Effector memory CD4-positive, alpha-beta T cell (primary cell): Measurements from ENCODE around the gene KIAA1191.
"Not testable (repeated sequence)": the region's sequence is repeated elsewhere in the genome, so short reads cannot be mapped to it uniquely, and the experiment has no call there.

Experiments
- DNase-seq, 3 donors: peaks; one replicate each; pipeline ENCODE4 v3.0.0-alpha.2; 2020
- H3K27ac ChIP-seq: 2 replicates; pipeline ENCODE4 v1.7.0; 2013; ENCODE audit warnings: mild to moderate bottlenecking, low read length, moderate library complexity; ENCODE audit not compliant: insufficient read depth, poor library complexity, severe bottlenecking
- H3K27me3 ChIP-seq: replicated peaks from 2 replicates; pipeline ENCODE4 v1.7.0; 2013; ENCODE audit warnings: mild to moderate bottlenecking, low read length; ENCODE audit not compliant: insufficient read depth, control insufficient read depth, poor library complexity, severe bottlenecking
- H3K36me3 ChIP-seq: 2 replicates; pipeline ENCODE4 v1.7.0; 2013; ENCODE audit warnings: mild to moderate bottlenecking, low read length, moderate library complexity; ENCODE audit not compliant: control insufficient read depth, insufficient read depth
- H3K4me1 ChIP-seq: 2 replicates; pipeline ENCODE4 v1.7.0; 2013; ENCODE audit warnings: low read length, mild to moderate bottlenecking; ENCODE audit not compliant: control insufficient read depth, insufficient read depth, poor library complexity, severe bottlenecking
- H3K4me3 ChIP-seq: 2 replicates; pipeline ENCODE4 v1.7.0; 2013; ENCODE audit warnings: low read length, low read depth, mild to moderate bottlenecking; ENCODE audit not compliant: insufficient read depth, poor library complexity, severe bottlenecking
- H3K9me3 ChIP-seq: 2 replicates; pipeline ENCODE4 v1.7.0; 2013; ENCODE audit warnings: mild to moderate bottlenecking, low read length, moderate library complexity; ENCODE audit not compliant: control insufficient read depth

KIAA1191 gene

DNA sequence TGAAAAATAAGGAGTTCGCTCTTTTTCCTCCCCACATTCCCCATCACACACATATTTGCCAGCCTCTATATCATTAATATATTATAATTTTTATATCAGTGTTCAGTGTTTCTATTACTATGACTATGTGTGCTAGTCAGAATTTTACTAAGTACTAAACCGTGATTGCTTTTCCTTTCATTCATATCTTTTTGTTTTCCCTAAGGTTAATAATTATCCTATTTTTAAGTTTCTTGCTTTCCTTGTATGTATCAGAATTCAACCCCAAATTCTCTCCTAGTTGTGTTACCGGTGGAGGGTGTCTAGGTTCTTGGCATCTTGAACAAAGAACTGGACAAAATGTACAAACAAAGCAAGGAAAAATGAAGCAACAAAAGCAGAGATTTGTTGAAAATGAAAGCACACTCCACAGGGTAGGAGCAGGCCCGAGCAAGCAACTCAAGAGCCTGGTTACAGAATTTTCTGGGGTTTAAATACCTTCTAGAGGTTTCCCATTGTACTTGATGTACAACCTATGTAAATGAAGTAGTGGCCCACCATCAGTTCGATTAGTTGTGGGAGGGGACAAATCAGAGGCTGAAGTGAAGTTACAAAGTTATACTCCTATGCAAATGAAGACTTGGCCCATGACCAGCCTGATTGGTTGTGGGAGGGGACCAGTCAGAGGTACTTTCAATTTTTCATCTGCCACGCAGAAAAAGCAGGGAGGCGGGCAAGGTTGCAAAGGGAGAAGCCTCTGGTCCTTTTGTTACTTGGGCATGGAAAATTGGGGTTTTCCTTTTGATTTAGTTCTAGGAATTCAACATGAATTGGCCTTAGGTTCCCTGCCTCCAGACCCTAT lies 43.8 kb downstream of the KIAA1191 start:
- no peaks in the 10 kb centered on the region for H3K27me3 ChIP-seq
- no peaks in the 10 kb centered on the region for H3K9me3 ChIP-seq
- no peak for DNase-seq
- H3K36me3 ChIP-seq: peaks cover 20% of the 10 kb centered on the region
- no peak overlapping the region for H3K27ac ChIP-seq
- H3K4me3 ChIP-seq: no peak overlapping the region
- no peaks in the 10 kb centered on the region for H3K4me1 ChIP-seq

DNA sequence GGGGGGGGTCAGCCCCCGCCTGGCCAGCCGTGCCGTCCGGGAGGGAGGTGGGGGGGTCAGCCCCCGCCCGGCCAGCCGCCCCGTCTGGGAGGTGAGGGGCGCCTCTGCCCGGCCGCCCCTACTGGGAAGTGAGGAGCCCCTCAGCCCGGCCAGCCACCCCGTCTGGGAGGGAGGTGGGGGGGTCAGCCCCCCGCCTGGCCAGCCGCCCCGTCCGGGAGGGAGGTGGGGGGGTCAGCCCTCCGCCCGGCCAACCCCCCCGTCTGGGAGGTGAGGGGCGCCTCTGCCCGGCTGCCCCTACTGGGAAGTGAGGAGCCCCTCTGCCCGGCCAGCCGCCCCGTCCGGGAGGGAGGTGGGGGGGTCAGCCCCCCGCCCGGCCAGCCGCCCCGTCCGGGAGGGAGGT lies 56.2 kb downstream of the KIAA1191 start:
- not testable (repeated sequence) for H3K36me3 ChIP-seq, H3K4me1 ChIP-seq, H3K9me3 ChIP-seq, H3K27ac ChIP-seq, DNase-seq, H3K27me3 ChIP-seq, H3K4me3 ChIP-seq
